GM19193 (cell line): Measurements from ENCODE around the gene FBXO2.

Experiments used
- POLR2A ChIP-seq: IDR thresholded peaks from 4 replicates; pipeline ENCODE4 v1.6.1; 2011; ENCODE audit not compliant: insufficient read depth, insufficient read length; ENCODE audit errors: extremely low read depth

FBXO2 gene

GRCh38 chr1:11651017-11651416 lies 3.2 kb downstream of the FBXO2 start:
- TF ChIP-seq POLR2A: no peak

- no peak for TF ChIP-seq POLR2A
Measured at GRCh38 chr1:11650331-11650991, 3.8 kb downstream of the FBXO2 start.

GRCh38 chr1:11649624-11650330 lies 4.5 kb downstream of the FBXO2 start:
- no peak for TF ChIP-seq POLR2A

- no peak for TF ChIP-seq POLR2A
Measured at GRCh38 chr1:11649237-11649623, 5.0 kb downstream of the FBXO2 start.

GRCh38 chr1:11648732-11649158 lies 5.5 kb downstream of the FBXO2 start:
- no peak for TF ChIP-seq POLR2A

DNA sequence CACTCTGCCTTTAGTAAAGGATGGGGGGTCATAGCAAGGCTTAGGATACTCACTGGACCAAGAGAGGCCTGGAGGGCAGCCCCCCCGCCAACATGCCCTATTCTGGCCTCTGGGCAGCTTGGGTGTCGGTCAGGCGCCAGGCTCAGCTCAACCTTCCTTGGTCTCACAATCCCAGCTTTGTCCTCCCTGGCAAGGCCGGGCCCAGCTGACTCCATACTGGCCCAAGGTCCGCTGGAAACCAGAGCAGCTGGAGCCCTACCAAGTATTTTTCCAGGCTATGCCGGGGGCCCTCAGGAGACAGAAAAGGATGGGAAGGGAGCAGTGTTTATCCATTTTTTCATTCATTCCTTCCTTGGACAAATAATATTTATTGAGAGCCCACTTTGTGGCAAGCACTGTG lies 6.2 kb downstream of the FBXO2 start:
- TF ChIP-seq POLR2A: no peak

DNA sequence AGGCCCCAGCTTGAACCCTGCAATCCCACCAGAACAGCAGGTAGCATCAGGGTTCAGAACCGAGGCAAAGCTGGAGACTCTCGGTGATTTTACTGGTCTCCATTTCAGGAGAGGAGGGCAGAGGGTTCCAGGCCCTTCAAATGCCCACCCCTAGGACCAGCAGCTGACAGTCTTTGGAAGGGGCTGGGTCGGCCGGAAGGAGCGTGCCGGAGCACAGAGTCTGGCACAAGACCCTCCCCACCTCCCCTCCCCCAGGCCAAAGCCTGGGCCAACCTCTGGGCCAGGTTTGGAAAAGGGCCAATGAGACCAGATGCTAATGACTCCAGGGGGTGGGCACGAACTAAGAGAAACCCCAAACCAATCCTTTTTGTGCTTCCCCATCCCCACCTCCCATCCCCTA lies 6.9 kb downstream of the FBXO2 start:
- no peak for TF ChIP-seq POLR2A

DNA sequence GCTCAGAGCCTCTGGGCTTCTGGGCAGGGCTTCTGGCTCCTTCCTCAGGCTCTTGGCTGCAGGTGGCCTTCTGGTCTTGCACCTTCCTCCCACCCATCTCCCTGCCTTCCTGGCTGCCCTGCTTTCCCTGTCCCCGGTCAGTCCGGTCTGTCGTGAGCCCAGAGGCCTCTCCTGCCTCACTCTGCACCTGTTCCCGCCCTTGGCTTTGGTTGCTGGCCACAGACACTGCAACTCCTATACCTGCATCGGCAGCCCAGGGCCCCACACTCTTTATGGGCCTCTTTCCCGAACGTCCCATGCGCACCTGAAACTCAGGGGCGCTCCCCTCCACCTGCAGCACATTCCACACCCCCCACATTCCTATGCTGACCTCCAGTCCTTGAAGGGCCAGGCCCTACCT lies 7.9 kb downstream of the FBXO2 start:
- TF ChIP-seq POLR2A: no peak

DNA sequence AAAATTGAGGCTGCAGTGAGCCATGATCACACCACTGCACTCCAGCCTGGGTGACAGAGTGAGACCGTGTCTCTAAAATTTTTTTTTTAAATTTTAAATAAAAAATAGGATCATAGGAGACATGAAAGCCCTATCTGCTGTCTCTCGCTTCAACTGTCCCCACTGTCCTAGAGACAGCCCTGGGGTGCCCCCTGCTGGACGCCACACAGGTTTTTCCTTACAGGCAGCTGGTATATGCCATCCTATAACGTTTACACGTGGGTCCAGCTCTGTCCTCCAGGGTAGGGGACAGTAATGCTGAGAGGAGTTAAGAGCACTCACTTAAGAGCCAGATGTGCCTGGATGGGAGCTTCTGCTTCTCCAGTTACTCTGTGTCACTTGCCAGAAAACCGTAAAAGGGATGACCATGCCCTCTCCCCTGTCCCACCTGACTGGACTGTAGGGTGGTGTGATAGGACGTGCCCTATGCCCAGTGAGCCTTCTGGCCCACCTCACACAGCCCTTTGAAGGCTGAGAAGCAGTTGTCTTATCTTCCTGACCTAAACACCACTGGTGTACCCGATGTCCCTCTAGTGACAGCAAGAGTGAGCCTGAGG lies 8.5 kb downstream of the FBXO2 start:
- no peak for TF ChIP-seq POLR2A

- TF ChIP-seq POLR2A: no peak
Measured at GRCh38 chr1:11645270-11645669, 9.0 kb downstream of the FBXO2 start.

GRCh38 chr1:11643782-11644181 lies 10.4 kb downstream of the FBXO2 start:
- TF ChIP-seq POLR2A: no peak

- TF ChIP-seq POLR2A: no peak
Measured at GRCh38 chr1:11641776-11642305, 12.4 kb downstream of the FBXO2 start.

GRCh38 chr1:11640944-11641343 lies 13.3 kb downstream of the FBXO2 start:
- TF ChIP-seq POLR2A: no peak

DNA sequence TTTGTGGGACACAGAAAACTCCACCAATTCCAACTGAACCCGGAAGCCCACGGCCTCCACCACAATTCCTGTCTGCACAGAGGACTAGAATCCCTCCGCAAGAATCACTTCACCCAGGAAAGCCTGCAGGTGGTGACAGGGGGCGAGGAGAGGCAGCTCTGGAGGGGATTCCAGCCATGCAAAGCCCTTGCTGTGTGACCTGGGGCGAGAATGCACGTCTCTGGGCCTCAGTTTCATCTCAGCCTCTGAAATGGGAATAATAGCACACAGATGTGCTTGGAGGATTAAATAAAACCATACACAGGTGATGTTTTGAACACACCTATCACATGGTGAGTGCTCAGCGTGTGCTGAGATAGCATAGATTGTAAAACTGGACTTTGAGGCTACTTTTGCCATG lies 14.1 kb downstream of the FBXO2 start:
- TF ChIP-seq POLR2A: no peak

- TF ChIP-seq POLR2A: no peak
Measured at GRCh38 chr1:11639372-11639771, 14.9 kb downstream of the FBXO2 start.

DNA sequence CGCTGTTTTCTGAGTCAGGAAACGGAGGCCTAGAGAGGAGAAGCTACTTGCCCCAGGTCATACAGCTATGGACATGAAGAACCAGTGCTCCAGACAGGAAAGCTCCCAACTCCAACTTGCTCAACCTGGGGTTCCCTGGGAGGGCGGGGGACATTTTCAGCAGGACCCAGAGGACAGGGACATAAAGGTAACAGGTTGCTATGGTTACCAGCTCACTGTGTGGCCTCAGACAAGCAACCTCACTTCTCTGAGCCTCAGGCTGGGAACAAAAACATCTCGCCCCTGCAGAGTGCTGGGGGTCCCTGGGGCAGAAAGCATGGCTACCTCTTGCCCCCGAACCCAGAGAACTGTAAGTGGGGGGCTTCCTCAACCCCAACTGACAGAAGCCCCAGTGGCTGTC lies 16.1 kb downstream of the FBXO2 start:
- no peak for TF ChIP-seq POLR2A
